HG02571 (cell line): ENCODE results near the gene MRPS18A.

ENCODE experiments used
- ATAC-seq: cut with Tn5 transposase; IDR thresholded peaks from one replicate; pipeline ENCODE4 v1.9.1; 2021; ENCODE audit warnings: mild to moderate bottlenecking, moderate library complexity; ENCODE audit not compliant: unreplicated experiment

Gene MRPS18A

GRCh38 chr6:43687437-43688347 is at the start of gene MRPS18A:
Gene MRPS18A (minus strand): TSS chr6:43687791. CDS start chr6:43687779, 12 bp downstream.
- peak; percentile 87 for ATAC-seq

GRCh38 chr6:43736844-43737243 is 49.3 kb upstream of the MRPS18A start:
- ATAC-seq, result no peak

- ATAC-seq, result no peak
Observed at GRCh38 chr6:43736211-43736786, 48.7 kb upstream of the MRPS18A start.

GRCh38 chr6:43735642-43736199 is 48.1 kb upstream of the MRPS18A start:
- no peak for ATAC-seq

- ATAC-seq, result no peak
Observed at GRCh38 chr6:43734294-43734665, 46.7 kb upstream of the MRPS18A start.

GRCh38 chr6:43733471-43734293 is 46.1 kb upstream of the MRPS18A start:
- peak; percentile 57 for ATAC-seq

- ATAC-seq, result no peak
Observed at GRCh38 chr6:43730634-43731033, 43.0 kb upstream of the MRPS18A start.

- no peak for ATAC-seq
Observed at GRCh38 chr6:43729537-43729936, 41.9 kb upstream of the MRPS18A start.

GRCh38 chr6:43728586-43728985 is 41.0 kb upstream of the MRPS18A start:
- ATAC-seq, result no peak

- no peak for ATAC-seq
Observed at GRCh38 chr6:43727634-43728033, 40.0 kb upstream of the MRPS18A start.

- ATAC-seq, result no peak
Observed at GRCh38 chr6:43725643-43726580, 38.3 kb upstream of the MRPS18A start.

- peak; percentile 72 for ATAC-seq
Observed at GRCh38 chr6:43724914-43725642, 37.5 kb upstream of the MRPS18A start.

GRCh38 chr6:43724354-43724753 is 36.8 kb upstream of the MRPS18A start:
- no peak for ATAC-seq

GRCh38 chr6:43723737-43724295 is 36.2 kb upstream of the MRPS18A start:
- peak; percentile 55 for ATAC-seq

GRCh38 chr6:43722920-43723545 is 35.4 kb upstream of the MRPS18A start:
- no peak for ATAC-seq

GRCh38 chr6:43720999-43721398 is 33.4 kb upstream of the MRPS18A start:
- ATAC-seq, result no peak

- ATAC-seq, result no peak
Observed at GRCh38 chr6:43719511-43719910, 31.9 kb upstream of the MRPS18A start.

GRCh38 chr6:43718387-43719105 is 31.0 kb upstream of the MRPS18A start:
- ATAC-seq, result no peak
